ENCODE measurements around the gene PLCH1. TPM values are rescaled to one million over a fixed set of nuclear protein-coding genes. Genes with fewer than 3 reads are reported as not detected.

PLCH1 gene
- total and polyA plus RNA-seq, 10 of the 15 experiments (the other 5 are each of a cell fraction or from before 2014, with no cell fraction given) = 0.03 to 0.22 (median 0.04) TPM; not detected in 5

- WGBS (ENCODE audit: insufficient coverage, insufficient replicate concordance, low lambda C conversion rate, missing lambda C conversion rate) = 16% methylated on average over 8 of the region's 8 CpGs
- in situ Hi-C loops (cut with MboI) (no loop called here), intact Hi-C loops (cut with micrococcal nuclease; ENCODE audit: unreplicated experiment) (no loop called here)
- RAD21 ChIA-PET (ENCODE audit: unreplicated experiment) = no interaction called here
- Histone ChIP-seq H3K27me3 (replicated peaks in 1 of 2; ENCODE audit: control insufficient read depth in 2 of 2, insufficient read depth in 2 of 2, low read length in 1 of 2) (no peaks in the 10 kb centered on the region), H3K4me2 (ENCODE audit: control insufficient read depth, insufficient read depth) (no peak overlapping the region), H3K9ac (ENCODE audit: control insufficient read depth, insufficient read depth, low read length) (no peak overlapping the region), H2AFZ (ENCODE audit: control insufficient read depth, low read depth, low read length) (no peak overlapping the region), H3K79me2 (ENCODE audit: control insufficient read depth, insufficient read depth, low read length) (no peaks in the 10 kb centered on the region), H3K36me3 (ENCODE audit: control insufficient read depth in 2 of 2, insufficient read depth in 2 of 2, low read length in 1 of 2) (no peaks in the 10 kb centered on the region), H4K20me1 (ENCODE audit: control insufficient read depth, insufficient read depth) (no peaks in the 10 kb centered on the region), H3K9me3 (replicated peaks; ENCODE audit: control insufficient read depth, insufficient read depth, low read length) (no peaks in the 10 kb centered on the region), H3K4me3 (no peak overlapping the region), H3K27ac (ENCODE audit: control insufficient read depth, insufficient read depth) (no peak overlapping the region), H3K4me1 (ENCODE audit: control insufficient read depth, insufficient read depth, low read length) (no peaks in the 10 kb centered on the region)
- ATAC-seq = no peak
- SMC1A ChIA-PET (ENCODE audit: uncharacterized antibody, unreplicated experiment) = no interaction called here
- no TSS peak for BruUV-seq (replicated peaks)
- POLR2A ChIA-PET = no interaction called here
- no peak for FAIRE-seq
- no peak for DNase-seq (ENCODE audit: low read depth, low spot score)
- CTCF ChIA-PET = interaction anchor here (1.9 kb wide), 1 partner anchor 315 kb away, joined by 6 read pairs; no protein-coding TSS in a partner anchor
- TF ChIP-seq POLR2AphosphoS2 (IDR thresholded peaks at IDR 0.05; ENCODE audit: low read depth, low read length) (no peak), SMAD5 (IDR thresholded peaks at IDR 0.05; ENCODE audit: low read depth) (no peak), KDM1A (IDR thresholded peaks at IDR 0.05; ENCODE audit: borderline replicate concordance) (no peak), NRF1 (conservative IDR thresholded peaks at IDR 0.05; ENCODE audit: low read depth, low read length) (no peak), ATF2 (IDR thresholded peaks at IDR 0.05; ENCODE audit: low read length) (no peak), BRCA1 (IDR thresholded peaks at IDR 0.05; ENCODE audit: low read depth, low read length) (no peak), ZBTB4 (CRISPR knock-in tag; IDR thresholded peaks at IDR 0.05) (no peak), HSF1 (IDR thresholded peaks at IDR 0.05; ENCODE audit: low read depth, low read length) (no peak), E2F8 (IDR thresholded peaks at IDR 0.05; ENCODE audit: low read depth, partially characterized antibody) (no peak), DPF2 (IDR thresholded peaks at IDR 0.05) (no peak), SMAD1 (IDR thresholded peaks at IDR 0.05; ENCODE audit: low read depth, partially characterized antibody) (no peak)
These were observed 358.0 kb downstream of the PLCH1 start for GRCh38 chr3:155386919-155387318.
